HG02973 (cell line): ENCODE results near the gene BTBD9.

ENCODE experiments used
- ATAC-seq: cut with Tn5 transposase; IDR thresholded peaks from one replicate; pipeline ENCODE4 v1.9.1; 2021; ENCODE audit warnings: moderate library complexity; ENCODE audit not compliant: unreplicated experiment

Gene BTBD9

GRCh38 chr6:38185244-38185643 is 454.5 kb downstream of the BTBD9 start:
- no peak for ATAC-seq

- no peak for ATAC-seq
Observed at GRCh38 chr6:38184585-38185080, 455.1 kb downstream of the BTBD9 start.

DNA sequence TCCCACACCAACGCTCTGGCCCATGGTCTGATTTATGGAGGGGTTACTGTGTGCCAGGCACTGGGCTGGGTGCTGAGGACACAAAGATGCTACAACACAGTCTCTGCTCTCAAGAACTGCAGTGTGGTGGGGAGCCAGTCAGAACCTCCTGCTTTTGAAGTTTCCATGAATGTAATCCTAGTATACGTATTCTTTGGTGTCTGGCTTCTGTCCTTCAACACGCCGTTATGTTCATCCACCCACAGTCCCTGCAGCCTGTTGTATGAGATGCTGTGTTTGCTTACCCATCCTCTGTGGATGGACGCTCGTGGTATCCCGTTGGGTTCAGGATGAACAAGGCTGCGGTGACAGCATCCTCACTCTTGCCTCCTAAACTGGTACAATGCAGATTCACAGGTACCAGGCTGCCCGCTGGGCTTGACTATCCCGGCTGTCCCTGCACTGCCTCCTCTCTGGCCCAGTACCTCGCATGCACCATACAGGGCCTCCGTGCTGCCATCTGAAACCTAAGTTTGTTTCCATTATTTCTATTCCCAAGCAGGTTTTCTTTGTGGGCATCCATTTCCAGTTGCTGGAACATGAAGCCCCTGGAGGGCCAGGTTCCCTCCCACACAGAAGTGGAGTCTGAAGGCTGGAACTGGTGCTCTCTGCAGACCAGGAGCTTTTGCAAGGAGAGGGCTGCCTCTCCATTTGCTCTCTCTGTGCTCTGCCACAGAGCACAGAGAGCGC is 455.7 kb downstream of the BTBD9 start:
- no peak for ATAC-seq

DNA sequence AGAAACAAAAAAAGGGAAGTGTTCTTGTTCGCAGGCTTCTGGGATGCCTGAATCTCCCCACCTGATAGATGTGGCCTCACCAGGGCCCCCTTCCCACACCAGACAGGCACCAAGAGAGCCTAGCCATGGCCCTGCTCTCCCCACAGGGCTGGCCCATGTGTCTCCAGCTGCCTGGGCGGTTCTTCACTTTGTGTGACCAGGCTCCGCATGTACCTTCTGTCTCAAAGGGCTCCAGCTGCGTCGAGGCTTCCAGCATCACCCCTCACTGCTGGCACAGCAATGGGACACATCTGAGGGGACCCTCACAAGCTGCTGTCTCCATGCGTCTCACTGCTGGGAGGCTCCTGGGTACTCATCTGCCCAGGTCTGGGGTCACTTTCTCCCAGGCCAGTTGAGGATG is 457.3 kb downstream of the BTBD9 start:
- ATAC-seq = no peak

GRCh38 chr6:38180586-38180985 is 459.1 kb downstream of the BTBD9 start:
- no peak for ATAC-seq

DNA sequence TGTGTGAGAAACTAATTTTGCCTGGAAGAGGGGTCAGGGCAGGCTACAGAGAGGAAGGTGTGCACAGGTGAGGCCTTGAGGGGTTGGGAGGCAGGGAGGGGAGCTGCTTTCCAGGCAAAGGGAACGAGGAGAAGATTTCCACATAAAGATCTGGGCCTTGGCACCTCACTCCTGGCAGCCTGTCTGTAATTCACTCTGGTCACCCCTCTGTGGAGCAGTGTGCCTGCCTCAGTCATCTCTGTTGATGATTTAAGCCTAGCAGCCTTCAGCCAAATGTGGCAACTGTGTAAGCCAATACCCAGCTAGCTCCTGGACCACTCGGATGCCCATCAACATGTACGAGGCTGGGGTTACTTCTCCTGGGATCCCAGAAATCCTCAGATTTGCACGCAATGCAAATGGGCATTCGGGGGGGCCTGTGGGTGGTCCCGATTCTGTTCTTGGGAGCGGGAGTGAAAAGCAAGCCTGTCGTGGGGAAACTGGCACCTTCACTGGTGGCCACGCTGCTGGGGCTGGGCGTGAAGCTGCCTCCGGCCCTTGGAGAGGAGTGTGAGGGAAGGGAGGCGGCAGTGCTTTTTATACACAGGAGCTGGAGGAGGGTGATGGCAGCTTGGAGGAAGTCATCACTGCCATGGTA is 459.8 kb downstream of the BTBD9 start:
- no peak for ATAC-seq

- ATAC-seq = no peak
Observed at GRCh38 chr6:38179300-38179699, 460.4 kb downstream of the BTBD9 start.

DNA sequence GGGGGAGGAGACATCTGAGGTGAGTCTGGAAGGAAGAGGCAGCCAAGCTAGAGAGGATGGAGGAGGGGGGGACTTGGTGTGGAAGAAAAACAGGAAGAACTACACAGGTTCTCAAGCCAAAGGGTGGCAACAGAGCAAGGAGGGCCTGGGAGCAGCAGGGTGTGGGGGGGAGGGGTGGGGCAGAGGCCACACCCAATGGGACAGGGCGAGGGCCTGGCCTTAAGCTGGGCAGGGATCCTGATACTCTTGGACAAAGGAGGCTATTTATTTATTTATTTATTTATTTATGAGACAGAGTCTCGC is 461.2 kb downstream of the BTBD9 start:
- no peak for ATAC-seq

DNA sequence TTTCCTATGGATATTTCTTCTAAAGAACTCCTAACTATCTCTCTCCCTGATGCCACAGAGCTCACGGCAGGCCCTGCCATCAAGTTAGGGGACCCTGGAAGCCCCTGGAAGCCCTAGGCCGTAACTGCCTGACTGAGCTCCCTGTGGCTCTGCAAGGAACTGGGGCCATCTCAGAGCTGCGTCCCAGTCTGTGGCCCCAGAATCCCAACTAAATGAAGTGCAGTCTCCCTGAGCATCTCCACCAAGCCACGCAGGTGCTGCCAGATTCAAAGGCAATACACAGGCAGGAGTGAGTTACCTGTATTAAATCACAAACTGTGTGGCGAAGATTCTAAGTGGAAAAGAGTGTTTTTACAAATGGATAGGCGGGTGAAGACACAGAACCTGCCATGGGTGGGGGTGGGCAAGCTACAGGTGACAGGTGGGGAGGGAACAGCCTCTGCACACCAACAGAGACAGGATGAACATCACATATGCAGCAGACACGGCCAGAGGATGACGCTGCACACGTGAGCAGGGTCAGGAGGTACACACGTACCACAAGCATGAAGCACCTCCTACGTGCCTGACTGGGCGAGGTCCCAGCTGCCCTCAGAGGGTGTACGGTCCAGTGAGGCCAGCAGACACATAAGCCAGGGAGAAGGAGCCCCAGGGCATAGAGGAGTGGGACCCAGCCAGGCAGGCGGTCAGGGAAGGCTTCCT is 461.7 kb downstream of the BTBD9 start:
- no peak for ATAC-seq

GRCh38 chr6:38176797-38177751 is 462.7 kb downstream of the BTBD9 start:
- ATAC-seq = no peak

- no peak for ATAC-seq
Observed at GRCh38 chr6:38175786-38176185, 463.9 kb downstream of the BTBD9 start.

DNA sequence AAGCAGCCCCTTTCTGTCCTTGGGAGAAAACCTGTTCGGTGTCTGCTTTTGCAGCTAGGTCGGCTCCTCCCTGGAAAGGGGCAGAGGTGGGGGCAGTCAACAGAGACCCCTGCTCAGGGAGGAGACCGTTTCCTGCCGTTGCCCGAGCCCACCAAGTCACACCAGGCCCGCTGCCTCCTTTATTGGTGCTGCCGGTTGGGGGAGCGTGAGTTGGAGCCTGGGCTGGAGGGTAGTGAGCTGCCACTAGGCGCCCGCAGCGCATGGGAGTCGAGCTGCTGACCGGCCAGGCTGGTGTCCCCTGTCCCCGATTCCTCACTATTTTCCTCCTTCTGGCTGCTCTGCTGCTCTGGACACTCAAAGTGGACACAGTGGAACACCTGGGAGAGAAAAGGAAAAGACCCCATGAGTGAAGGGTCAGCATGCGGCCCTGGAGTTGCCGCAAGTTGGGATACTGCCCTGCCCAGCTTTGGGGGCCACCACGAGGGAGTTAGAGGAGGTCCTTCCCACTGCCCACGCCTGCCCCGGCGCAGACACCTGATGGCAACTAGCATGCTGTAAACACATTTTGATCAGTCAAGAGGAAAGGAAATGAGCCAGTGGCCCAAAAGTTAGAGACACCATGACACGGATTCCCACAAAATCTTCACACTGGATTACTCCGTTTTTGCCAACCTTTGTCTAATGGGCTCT is 464.8 kb downstream of the BTBD9 start:
- no peak for ATAC-seq

DNA sequence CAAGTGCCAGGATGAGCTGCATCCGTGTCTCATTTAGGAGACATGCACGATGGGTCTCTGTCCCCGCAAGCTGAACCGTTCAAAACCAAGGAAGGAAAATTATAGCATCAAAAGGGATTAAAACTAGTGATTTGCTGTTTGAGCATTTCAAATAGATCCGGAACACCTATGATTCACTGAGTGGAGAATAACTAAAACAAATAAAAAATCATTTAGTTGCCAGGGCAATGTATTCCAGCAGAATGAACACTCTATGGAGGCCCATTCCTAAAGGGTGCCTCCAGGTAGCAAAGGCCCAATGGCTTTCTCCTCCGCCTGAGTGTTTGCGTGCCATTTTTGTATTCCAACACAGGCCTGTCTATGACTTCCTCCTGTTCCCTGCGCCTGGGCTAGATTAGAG is 465.4 kb downstream of the BTBD9 start:
- ATAC-seq = no peak

DNA sequence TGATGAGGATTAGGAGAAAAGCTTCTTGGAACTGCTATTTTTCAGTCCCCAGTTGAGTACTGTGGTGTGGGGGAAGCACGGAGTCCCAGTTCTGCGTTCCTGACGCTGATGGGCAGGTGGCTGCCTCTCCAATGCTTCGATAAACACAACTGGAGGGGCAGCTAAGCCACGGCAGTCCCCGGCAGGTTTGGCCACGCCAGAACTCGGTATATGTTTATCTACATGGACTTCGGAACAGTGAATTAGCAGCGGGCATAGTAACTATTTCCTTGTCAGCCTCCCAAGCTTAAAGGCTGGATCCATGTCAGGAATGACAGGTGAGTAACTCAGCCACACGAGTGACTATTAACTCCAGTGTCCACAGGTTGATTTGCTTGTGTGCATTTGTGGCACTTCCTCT is 465.8 kb downstream of the BTBD9 start:
- no peak for ATAC-seq

- ATAC-seq = no peak
Observed at GRCh38 chr6:38172739-38173410, 466.9 kb downstream of the BTBD9 start.

- ATAC-seq = no peak
Observed at GRCh38 chr6:38171997-38172738, 467.6 kb downstream of the BTBD9 start.

DNA sequence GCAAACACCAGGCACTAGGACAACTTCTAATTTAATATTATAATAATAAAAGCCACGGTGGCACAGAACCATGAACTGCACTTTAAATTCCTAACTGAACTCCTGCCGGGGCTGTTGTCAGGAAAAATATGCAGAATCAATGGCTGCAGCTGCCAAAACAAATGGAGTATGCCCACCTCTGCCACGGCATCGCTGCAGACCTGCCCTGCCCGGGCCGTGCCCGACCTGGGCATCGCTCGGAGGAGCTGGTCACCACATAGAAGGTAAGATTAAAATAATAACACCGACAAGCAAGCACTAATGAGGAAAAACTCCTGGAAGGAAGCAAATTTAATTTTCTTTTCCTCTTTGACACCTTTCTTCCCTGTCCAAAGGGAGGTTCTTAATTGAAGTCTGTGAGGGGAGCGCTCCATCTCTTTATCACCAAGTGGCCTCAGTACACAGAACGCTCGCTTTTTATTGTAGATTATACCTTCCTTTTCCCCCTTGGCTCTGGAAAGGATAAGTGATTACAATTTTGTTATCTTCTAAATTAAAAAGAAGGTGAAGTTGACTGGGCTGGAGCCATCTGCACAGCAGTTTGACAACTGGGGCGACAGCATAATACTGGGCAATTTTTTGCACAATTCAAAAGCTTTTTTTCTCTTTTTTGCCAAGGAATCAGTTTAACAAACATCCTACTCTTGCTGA is 468.9 kb downstream of the BTBD9 start:
- no peak for ATAC-seq

DNA sequence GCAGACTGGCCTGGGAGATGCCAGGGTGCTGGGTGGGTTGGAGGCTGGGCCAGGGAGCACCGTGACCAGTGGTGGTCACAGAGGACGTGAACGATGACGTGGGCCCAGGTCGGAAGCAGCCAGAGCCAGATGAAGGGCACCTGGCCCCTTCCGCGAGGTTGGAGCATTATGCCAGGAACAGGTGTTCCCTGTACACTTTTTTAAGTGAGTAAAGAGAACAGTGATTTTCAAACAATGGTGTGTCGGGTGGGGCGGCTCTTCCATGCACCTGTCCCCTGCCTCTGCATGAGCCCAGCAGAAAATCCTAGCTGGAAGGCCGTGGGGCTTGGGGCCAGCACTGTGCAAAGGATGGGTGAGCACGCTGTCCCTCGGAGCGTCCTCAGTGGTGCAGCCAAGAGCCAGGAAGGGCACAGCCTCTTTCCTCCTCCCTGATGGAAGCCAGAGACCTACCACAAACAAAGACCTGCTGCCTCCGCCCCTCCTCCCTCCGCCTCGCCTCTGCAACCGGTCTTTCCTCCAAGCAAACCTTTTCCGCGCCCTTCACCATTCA is 469.7 kb downstream of the BTBD9 start:
- no peak for ATAC-seq
